Chondrocyte (in vitro differentiated cells): ENCODE results near the gene TAF11L14. TPM values are rescaled to one million over a fixed set of nuclear protein-coding genes. Genes with fewer than 3 reads are reported as not detected.

Experiments used
- DNase-seq: peaks from one replicate; pipeline ENCODE4 v3.0.0; 2021; ENCODE audit warnings: mixed read lengths, low spot score
- H3K27ac Mint-ChIP-seq: one replicate; pipeline ENCODE4 v1.8.0; 2021; ENCODE audit warnings: mild to moderate bottlenecking, moderate library complexity, mixed read lengths; ENCODE audit not compliant: unreplicated experiment
- H3K27me3 Mint-ChIP-seq: 2 replicates; pipeline ENCODE4 v1.8.0; 2021; ENCODE audit warnings: low read depth, mixed read lengths
- H3K36me3 Mint-ChIP-seq: 2 replicates; pipeline ENCODE4 v1.8.0; 2021; ENCODE audit warnings: low read depth, mixed read lengths
- H3K4me1 Mint-ChIP-seq: 2 replicates; pipeline ENCODE4 v1.8.0; 2021; ENCODE audit warnings: low read depth, mild to moderate bottlenecking, mixed read lengths
- H3K4me3 Mint-ChIP-seq: one replicate; pipeline ENCODE4 v1.8.0; 2021; ENCODE audit warnings: mild to moderate bottlenecking, moderate library complexity, mixed read lengths; ENCODE audit not compliant: unreplicated experiment
- H3K9me3 Mint-ChIP-seq: 2 replicates; pipeline ENCODE4 v1.8.0; 2021; ENCODE audit warnings: low read depth, mixed read lengths
- total RNA-seq: library from RNA; stranded (reverse); gene quantifications from 3 replicates; pipeline ENCODE4 v1.2.1, GENCODE V29; 2021
- TF ChIP-seq, protein P1 (sequence below): fragments of 200-600 bp; sonication (generic); IDR thresholded peaks from 2 replicates; pipeline ENCODE4 v1.5.0; 2021; ENCODE audit warnings: antibody characterized with exemption, mild to moderate bottlenecking, moderate library complexity

TAF11L14 gene
- total RNA-seq, 1 donor from 2014 or later, result not detected

DNA sequence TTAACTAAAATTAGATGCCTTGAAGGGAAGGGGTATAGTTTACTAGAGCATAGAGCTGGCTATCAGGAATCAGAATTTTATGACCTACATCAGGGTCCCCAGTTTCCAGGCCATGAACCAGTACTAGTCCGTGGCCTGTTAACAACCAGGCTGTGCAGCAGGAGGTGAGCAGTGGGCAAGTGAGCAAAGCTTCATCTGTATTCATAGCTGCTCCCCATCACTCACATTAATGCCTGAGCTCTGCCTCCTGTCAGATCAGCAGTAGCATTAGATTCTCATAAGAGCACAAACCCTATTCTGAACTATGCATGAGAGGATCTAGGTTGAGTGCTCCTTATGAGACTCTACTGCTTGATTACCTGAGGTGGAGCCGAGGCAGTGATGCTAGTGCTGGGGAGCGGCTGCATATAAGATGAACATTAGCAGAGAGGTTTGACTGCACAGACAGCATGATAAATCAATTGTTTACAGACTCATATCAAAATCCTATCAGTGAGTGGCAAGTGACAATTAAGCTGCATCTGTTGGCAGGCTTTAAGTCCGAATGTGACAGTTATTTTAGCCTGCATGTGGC, 44.6 kb downstream of the TAF11L14 start:
- Mint-ChIP-seq H3K27ac (no peak overlapping the region), H3K4me3 (no peak overlapping the region), H3K27me3 (no peaks in the 10 kb centered on the region), H3K36me3 (peaks cover 2% of the 10 kb centered on the region), H3K9me3 (peaks cover 5% of the 10 kb centered on the region), H3K4me1 (no peaks in the 10 kb centered on the region)
- DNase-seq, result no peak
- TF ChIP-seq, protein P1, sequence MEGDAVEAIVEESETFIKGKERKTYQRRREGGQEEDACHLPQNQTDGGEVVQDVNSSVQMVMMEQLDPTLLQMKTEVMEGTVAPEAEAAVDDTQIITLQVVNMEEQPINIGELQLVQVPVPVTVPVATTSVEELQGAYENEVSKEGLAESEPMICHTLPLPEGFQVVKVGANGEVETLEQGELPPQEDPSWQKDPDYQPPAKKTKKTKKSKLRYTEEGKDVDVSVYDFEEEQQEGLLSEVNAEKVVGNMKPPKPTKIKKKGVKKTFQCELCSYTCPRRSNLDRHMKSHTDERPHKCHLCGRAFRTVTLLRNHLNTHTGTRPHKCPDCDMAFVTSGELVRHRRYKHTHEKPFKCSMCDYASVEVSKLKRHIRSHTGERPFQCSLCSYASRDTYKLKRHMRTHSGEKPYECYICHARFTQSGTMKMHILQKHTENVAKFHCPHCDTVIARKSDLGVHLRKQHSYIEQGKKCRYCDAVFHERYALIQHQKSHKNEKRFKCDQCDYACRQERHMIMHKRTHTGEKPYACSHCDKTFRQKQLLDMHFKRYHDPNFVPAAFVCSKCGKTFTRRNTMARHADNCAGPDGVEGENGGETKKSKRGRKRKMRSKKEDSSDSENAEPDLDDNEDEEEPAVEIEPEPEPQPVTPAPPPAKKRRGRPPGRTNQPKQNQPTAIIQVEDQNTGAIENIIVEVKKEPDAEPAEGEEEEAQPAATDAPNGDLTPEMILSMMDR, result no peak

DNA sequence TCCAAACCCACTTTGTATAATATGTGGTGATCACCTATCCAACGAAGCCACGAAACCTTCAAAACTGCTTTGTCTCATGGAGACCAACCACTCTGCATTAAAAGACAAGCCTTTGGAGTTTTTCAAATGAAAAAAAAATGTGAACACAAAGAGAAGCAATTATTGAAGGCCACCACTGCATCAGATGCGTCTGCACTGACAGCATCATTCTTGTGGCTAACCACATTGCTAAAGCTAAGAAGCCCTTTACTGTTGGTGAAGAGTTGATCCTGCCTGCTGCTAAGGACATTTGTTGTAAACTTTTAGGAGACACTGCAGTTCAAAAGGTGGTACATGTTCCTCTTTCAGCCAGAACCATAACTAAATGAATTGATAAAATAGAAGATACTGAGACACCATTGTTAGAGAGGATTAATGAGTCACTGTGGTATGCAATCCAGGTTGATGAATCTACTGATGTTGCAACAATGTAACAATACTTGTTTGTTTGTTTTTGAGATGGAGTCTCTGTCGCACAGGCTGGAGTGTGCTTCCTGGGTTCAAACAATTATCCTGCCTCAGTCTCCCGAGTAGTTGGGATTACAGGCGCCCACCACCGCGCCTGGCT, 45.4 kb downstream of the TAF11L14 start:
- no peaks in the 10 kb centered on the region for H3K27me3 Mint-ChIP-seq
- H3K4me1 Mint-ChIP-seq, result no peaks in the 10 kb centered on the region
- no peaks in the 10 kb centered on the region for H3K36me3 Mint-ChIP-seq
- no peaks in the 10 kb centered on the region for H3K9me3 Mint-ChIP-seq
- no peak overlapping the region for H3K4me3 Mint-ChIP-seq
- TF ChIP-seq, protein P1, result no peak
- no peak for DNase-seq
- H3K27ac Mint-ChIP-seq, result no peak overlapping the region

DNA sequence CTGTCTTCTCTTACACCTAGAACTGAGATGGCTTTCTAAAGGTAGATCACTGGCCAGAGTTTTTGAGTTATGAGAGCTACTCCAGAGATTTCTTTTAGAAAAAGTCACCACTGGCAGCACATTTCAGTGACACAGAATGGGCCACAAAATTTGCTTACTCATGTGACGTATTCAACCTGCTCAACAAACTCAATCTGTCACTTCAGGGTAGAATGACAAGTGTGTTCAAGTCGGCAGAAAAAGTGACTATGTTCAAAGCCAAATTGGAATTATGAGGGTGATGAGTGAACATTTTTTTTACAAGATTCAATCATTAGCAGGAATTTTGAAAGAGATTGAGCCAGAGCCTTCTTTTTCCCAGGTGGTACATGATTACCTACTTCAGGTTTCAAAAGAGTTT, 46.5 kb downstream of the TAF11L14 start:
- no peaks in the 10 kb centered on the region for H3K9me3 Mint-ChIP-seq
- TF ChIP-seq, protein P1, result no peak
- no peaks in the 10 kb centered on the region for H3K36me3 Mint-ChIP-seq
- DNase-seq, result no peak
- no peak overlapping the region for H3K27ac Mint-ChIP-seq
- no peak overlapping the region for H3K4me3 Mint-ChIP-seq
- H3K27me3 Mint-ChIP-seq, result no peaks in the 10 kb centered on the region
- no peaks in the 10 kb centered on the region for H3K4me1 Mint-ChIP-seq

Other genes starting within 250 kb of the TAF11L14 start
- gene TAF11L2, start 136.2 kb upstream of the TAF11L14 start, total RNA-seq, result not detected in 3 replicates
- gene TAF11L3, start 116.1 kb upstream of the TAF11L14 start, total RNA-seq, result not detected in 3 replicates
- not detected in 3 replicates for gene TAF11L4, start 112.7 kb upstream of the TAF11L14 start, total RNA-seq
- not detected in 3 replicates for gene TAF11L5, start 109.2 kb upstream of the TAF11L14 start, total RNA-seq
- gene TAF11L6, start 105.8 kb upstream of the TAF11L14 start, total RNA-seq, result not detected in 3 replicates
- gene TAF11L7, start 48.7 kb upstream of the TAF11L14 start, total RNA-seq, result not detected in 3 replicates
- gene TAF11L8, start 43.5 kb upstream of the TAF11L14 start, total RNA-seq, result not detected in 3 replicates
- not detected in 3 replicates for gene TAF11L9, start 40.1 kb upstream of the TAF11L14 start, total RNA-seq
- gene TAF11L10, start 36.6 kb upstream of the TAF11L14 start, total RNA-seq, result not detected in 3 replicates
- not detected in 3 replicates for gene TAF11L11, start 30.3 kb upstream of the TAF11L14 start, total RNA-seq
- not detected in 3 replicates for gene TAF11L12, start 24.1 kb upstream of the TAF11L14 start, total RNA-seq
- gene TAF11L13, start 2.4 kb upstream of the TAF11L14 start, total RNA-seq, result not detected in 3 replicates